Lung (tissue), 12 donors: ENCODE results near the gene AGO4. TPM values are rescaled to one million over a fixed set of nuclear protein-coding genes. Genes with fewer than 3 reads are reported as not detected.
"Not testable (repeated sequence)": the region's sequence is repeated elsewhere in the genome, so short reads cannot be mapped to it uniquely, and the experiment has no call there.

ENCODE experiments used
- ATAC-seq: fragments of 200-7000 bp; cut with Tn5 transposase; one replicate; pipeline ENCODE4 v1.9.1; 2020; ENCODE audit warnings: moderate number of reproducible peaks; ENCODE audit not compliant: insufficient read depth, low FRiP score
- DNase-seq, 3 donors: peaks; one replicate each; pipeline ENCODE4 v3.0.0-alpha.2; 2013 to 2017
- H3K27ac ChIP-seq, 2 donors: one replicate each; pipeline ENCODE4 v1.5.1; 2013; ENCODE audit warnings: mild to moderate bottlenecking in 2 of 2, moderate library complexity in 2 of 2, control low read depth in 1 of 2, inconsistent platforms in 1 of 2, low read depth in 1 of 2, low read length in 1 of 2
- H3K27me3 ChIP-seq, 3 donors: one replicate each; pipeline ENCODE4 v1.5.1; 2013; ENCODE audit warnings: low read length in 2 of 3; ENCODE audit not compliant: control insufficient read depth in 3 of 3, insufficient read depth in 3 of 3
- H3K36me3 ChIP-seq, 4 donors: one replicate each; pipeline ENCODE4 v1.5.1; 2013; ENCODE audit warnings: low read length in 4 of 4, mild to moderate bottlenecking in 1 of 4, moderate library complexity in 1 of 4; ENCODE audit not compliant: control insufficient read depth in 4 of 4, insufficient read depth in 4 of 4
- H3K4me1 ChIP-seq, 5 donors: one replicate each; pipeline ENCODE4 v1.5.1; 2013; ENCODE audit warnings: low read length in 5 of 5, mild to moderate bottlenecking in 2 of 5, moderate library complexity in 1 of 5; ENCODE audit not compliant: control insufficient read depth in 5 of 5, insufficient read depth in 5 of 5
- H3K4me3 ChIP-seq: one replicate; pipeline ENCODE4 v1.5.1; 2013; ENCODE audit warnings: mild to moderate bottlenecking, control low read depth, moderate library complexity
- H3K9ac ChIP-seq, 2 donors: one replicate each; pipeline ENCODE4 v1.5.1; 2013; ENCODE audit warnings: low read length in 2 of 2, control low read depth in 1 of 2; ENCODE audit not compliant: insufficient read depth in 1 of 2
- H3K9me3 ChIP-seq, 4 donors: one replicate each; pipeline ENCODE4 v1.5.1; 2013; ENCODE audit warnings: low read length in 3 of 4, mild to moderate bottlenecking in 1 of 4, moderate library complexity in 1 of 4; ENCODE audit not compliant: control insufficient read depth in 4 of 4, insufficient read depth in 3 of 4
- CTCF ChIP-seq: IDR thresholded peaks from 2 replicates; pipeline ENCODE4 v1.5.1; 2012; ENCODE audit warnings: mild to moderate bottlenecking; ENCODE audit errors: control extremely low read depth, extremely low read depth
- WGBS, 2 donors: extraction: QIAGEN DNeasy Blood & Tissue Kit; methylation state at CpG; one replicate each; pipeline ENCODE4 v1.1.7; 2013; 5-methylcytosine and 5-hydroxymethylcytosine counted together
- polyA plus RNA-seq, 2 donors: library from polyadenylated mRNA; stranded (reverse); fragments of 200-250 nt; gene quantifications; one replicate each; pipeline ENCODE4 v1.2.1, GENCODE V29; 2013
- total RNA-seq, 2 donors: library from RNA; depleted of rRNA in 1 of 2; stranded (reverse); fragments of >200 nt in 1 of 2; gene quantifications; one replicate each; pipeline ENCODE4 v1.2.1, GENCODE V29; 2014 to 2021
- donor health status: control.
- donor health status: control.
- donor health status: Bipolar disorder and iron deficiency.
- donor health status: healthy.
- donor health status: DM: yes; HTN: yes; CAD: no.

AGO4 gene
- total and polyA plus RNA-seq, 4 donors = 8.5 to 37.3 (median 19.2) TPM

DNA sequence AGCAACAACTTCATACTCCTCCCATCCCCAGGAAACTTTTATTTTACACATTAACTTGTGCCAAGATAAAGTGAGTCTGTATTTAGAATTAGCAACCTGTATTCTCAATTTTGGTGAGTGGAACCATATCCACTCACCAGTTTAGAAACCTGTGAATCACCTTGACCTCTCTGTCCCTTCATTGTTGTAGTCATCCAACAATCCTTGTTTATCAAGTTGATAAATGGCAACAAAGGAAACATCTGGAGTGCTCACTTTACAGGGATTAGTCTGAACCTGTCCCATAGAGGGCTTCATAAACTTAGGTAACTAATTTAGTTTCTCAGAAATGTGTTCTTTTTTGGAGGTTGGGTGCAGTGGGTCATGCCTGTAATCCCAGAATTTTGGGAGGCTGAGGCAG, 34.1 kb upstream of the AGO4 start:
- H3K27ac ChIP-seq = no peak overlapping the region
- H3K4me3 ChIP-seq = no peak overlapping the region
- no peaks in the 10 kb centered on the region for H3K27me3 ChIP-seq
- DNase-seq = no peak
- H3K36me3 ChIP-seq = no peaks in the 10 kb centered on the region
- H3K4me1 ChIP-seq = peaks cover 0 to 1% (median 0%) of the 10 kb centered on the region in 5 donors
- no peaks in the 10 kb centered on the region for H3K9me3 ChIP-seq
- no peak overlapping the region for H3K9ac ChIP-seq
- ATAC-seq = no peak
- no peak for TF ChIP-seq CTCF

DNA sequence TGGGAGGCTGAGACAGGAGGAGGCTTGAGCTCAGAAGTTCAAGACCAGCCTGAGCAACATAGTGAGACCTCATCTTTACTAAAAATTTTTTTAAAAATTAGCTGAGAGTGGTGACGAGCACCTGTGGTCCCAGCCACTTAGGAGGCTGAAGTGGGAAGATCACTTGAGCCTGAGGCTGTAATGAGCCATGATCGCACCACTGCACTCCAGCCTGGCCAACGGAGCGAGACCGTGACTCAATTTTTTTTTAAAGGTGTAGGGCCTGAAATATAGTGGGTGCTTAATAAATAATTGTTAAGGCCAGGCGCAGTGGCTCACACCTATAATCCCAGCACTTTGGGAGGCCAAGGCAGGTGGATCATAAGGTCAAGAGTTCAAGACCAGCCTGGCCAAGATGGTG, 31.6 kb upstream of the AGO4 start:
- not testable (repeated sequence) for H3K36me3 ChIP-seq, DNase-seq, H3K4me1 ChIP-seq, H3K9me3 ChIP-seq, H3K4me3 ChIP-seq, ATAC-seq, H3K27ac ChIP-seq, H3K9ac ChIP-seq, H3K27me3 ChIP-seq
- 93 to 95% methylated on average over 6 of the region's 6 CpGs for WGBS, 2 donors

- H3K4me3 ChIP-seq = no peak overlapping the region
- H3K27ac ChIP-seq = no peak overlapping the region
- no peak for TF ChIP-seq CTCF
- no peaks in the 10 kb centered on the region for H3K4me1 ChIP-seq
- no peaks in the 10 kb centered on the region for H3K9me3 ChIP-seq
- H3K36me3 ChIP-seq = no peaks in the 10 kb centered on the region
- no peak for ATAC-seq
- WGBS, 2 donors = 97% methylated on average over 1 of the region's 1 CpG
- DNase-seq = no peak
- H3K9ac ChIP-seq = no peak overlapping the region
- H3K27me3 ChIP-seq = no peaks in the 10 kb centered on the region
Observed at GRCh38 chr1:35777109-35777508, 30.7 kb upstream of the AGO4 start.

DNA sequence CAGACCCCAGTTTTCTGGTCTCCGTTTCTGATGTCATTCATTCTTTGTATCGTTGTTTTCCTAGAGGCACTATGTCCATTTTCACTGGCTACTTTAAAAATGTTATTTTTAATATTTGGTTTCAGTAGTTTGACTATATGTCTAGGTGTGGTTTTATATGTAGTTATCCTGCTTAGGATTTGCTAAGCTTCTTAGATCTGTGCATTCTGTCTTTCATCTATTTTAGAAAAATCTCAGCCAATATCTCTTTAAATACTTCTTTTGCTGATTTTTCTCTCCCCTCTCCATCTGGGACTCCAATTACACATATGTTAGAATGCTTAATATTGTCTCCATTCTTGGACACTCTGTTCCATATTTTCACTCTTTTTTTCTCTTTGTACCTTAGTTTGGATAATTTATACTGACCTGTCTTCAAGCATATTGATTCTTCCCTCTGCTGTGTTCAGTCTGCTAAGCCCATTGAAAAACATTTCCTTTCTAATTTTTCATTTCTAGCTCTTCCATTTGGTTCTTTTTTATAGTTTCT, 24.7 kb upstream of the AGO4 start:
- H3K27me3 ChIP-seq = no peaks in the 10 kb centered on the region
- no peaks in the 10 kb centered on the region for H3K36me3 ChIP-seq
- ATAC-seq (no peak), DNase-seq (no peak)
- H3K9ac ChIP-seq = no peak overlapping the region
- H3K4me1 ChIP-seq = no peaks in the 10 kb centered on the region
- H3K27ac ChIP-seq = no peak overlapping the region
- no peak for TF ChIP-seq CTCF
- H3K9me3 ChIP-seq = no peaks in the 10 kb centered on the region
- no peak overlapping the region for H3K4me3 ChIP-seq
- 95 to 97% methylated on average over 2 of the region's 2 CpGs for WGBS, 2 donors

GRCh38 chr1:35784364-35784763, 23.5 kb upstream of the AGO4 start:
- ATAC-seq = not testable (repeated sequence)

More at GRCh38 chr1:35784364-35784763, 23.5 kb upstream of the AGO4 start:
- not testable (repeated sequence) for DNase-seq, H3K36me3 ChIP-seq, H3K4me1 ChIP-seq, H3K9ac ChIP-seq, H3K27me3 ChIP-seq, H3K27ac ChIP-seq, H3K4me3 ChIP-seq, H3K9me3 ChIP-seq
- 77 to 85% methylated on average over 8 of the region's 8 CpGs for WGBS, 2 donors
